ENCODE results near the gene SMC3. TPM values are rescaled to one million over a fixed set of nuclear protein-coding genes. Genes with fewer than 3 reads are reported as not detected.

Gene SMC3
- total and polyA plus RNA-seq, 2 of the 4 experiments (the other 2 are of a cell fraction) = 15.0 to 15.2 TPM

GRCh38 chr10:110584006-110584405, 16.5 kb downstream of the SMC3 start:
- Histone ChIP-seq H4K91ac (ENCODE audit: insufficient read depth, low read depth, low read length) (no peak overlapping the region), H3K36me3 (ENCODE audit: control insufficient read depth, insufficient read depth, low read length) (peaks cover 34% of the 10 kb centered on the region), H2AK5ac (ENCODE audit: low read depth, low read length) (no peak overlapping the region), H3K9me3 (ENCODE audit: control insufficient read depth, insufficient read depth, low read length) (no peaks in the 10 kb centered on the region), H3K4me2 (ENCODE audit: low read depth, low read length) (no peak overlapping the region; the same call in 1 of the 2 replicates), H3K27me3 (ENCODE audit: control insufficient read depth, insufficient read depth, low read length) (no peaks in the 10 kb centered on the region), H3K4ac (ENCODE audit: low read depth, low read length) (no peak overlapping the region), H3K23ac (ENCODE audit: low read depth, low read length) (no peak overlapping the region), H3K4me1 (ENCODE audit: control insufficient read depth, insufficient read depth, low read length) (no peaks in the 10 kb centered on the region; the same call in 1 of the 2 replicates), H3K9me1 (ENCODE audit: insufficient read depth, low read length) (no peaks in the 10 kb centered on the region), H3K27ac (ENCODE audit: insufficient read depth, low read length) (peak overlapping the region; percentile 69; the same call in 1 of the 2 replicates), H2AK9ac (replicated peaks; ENCODE audit: low read depth, low read length, poor library complexity) (no peak overlapping the region), H2BK5ac (ENCODE audit: low read depth, low read length, poor library complexity, severe bottlenecking) (peak overlapping the region; percentile 41), H3K79me1 (ENCODE audit: low read depth in 1 of 2, low read length in 2 of 2) (peaks cover 7 to 9% of the 10 kb centered on the region in 2 experiments; a peak in 2 of 4 replicates), H3K9ac (ENCODE audit: low read depth, low read length) (no peak overlapping the region), H2AFZ (replicated peaks; ENCODE audit: low read length, poor library complexity) (no peak overlapping the region), H2BK15ac (ENCODE audit: low read depth, low read length) (no peak overlapping the region), H4K20me1 (ENCODE audit: insufficient read depth, low read length) (no peaks in the 10 kb centered on the region), H4K8ac (ENCODE audit: low read depth in 2 of 2, low read length in 2 of 2) (no peak overlapping the region), H3K4me3 (ENCODE audit: insufficient read depth, low read depth, low read length) (no peak overlapping the region), H3K14ac (replicated peaks; ENCODE audit: low read depth, low read length) (no peak overlapping the region), H3K18ac (ENCODE audit: low read depth, low read length) (peak overlapping the region; percentile 74; the same call in 1 of the 2 replicates), H2BK20ac (ENCODE audit: low read depth, low read length) (no peak overlapping the region), H2BK120ac (ENCODE audit: low read depth, low read length) (no peak overlapping the region), H4K5ac (ENCODE audit: low read depth, low read length) (no peak overlapping the region; the same call in 1 of the 2 replicates), H3K56ac (ENCODE audit: extremely low read depth, insufficient read depth, low read length) (no peak overlapping the region)
- intact Hi-C loops (cut with micrococcal nuclease) (no loop called here), in situ Hi-C loops (cut with MboI; ENCODE audit: low sequenced_read_pairs) (no loop called here), dilution Hi-C loops (cut with HindIII; ENCODE audit: low sequenced_read_pairs, unreplicated experiment) (no loop called here)
- CTCF ChIA-PET = interaction anchor here (1.0 kb wide), 1 partner anchor 14 kb away, joined by 3 read pairs; no protein-coding TSS in a partner anchor
- POLR2A ChIA-PET (ENCODE audit: unreplicated experiment) = no interaction called here
- BruUV-seq (replicated peaks) = no TSS peak
- no CpG with 5 or more reads among the region's 3 CpGs for WGBS, 2 experiments (ENCODE audit: extremely low coverage in 2 of 2, insufficient read length in 1 of 2)
- no peak for TF ChIP-seq MXI1 (IDR thresholded peaks at IDR 0.05; ENCODE audit: borderline replicate concordance, low read depth, low read length)
- TF ChIP-seq RFX5 (IDR thresholded peaks at IDR 0.05; ENCODE audit: low read depth, low read length) = no peak
- no peak for ATAC-seq (ENCODE audit: low read depth)
- no peak for DNase-seq
